PC-9 (cell line): ENCODE data around the gene GPD1. TPM values are rescaled to one million over a fixed set of nuclear protein-coding genes. Genes with fewer than 3 reads are reported as not detected.

ENCODE experiments used
- BruUV-seq: library from RNA; stranded (reverse); fragments of 400-500 nt; replicated peaks from 2 replicates; lab custom pipeline; 2021; lab: Mats Ljungman, UMichigan
- CTCF ChIA-PET: fragments of 300-600 bp; sonication (Branson Sonifier 250); formaldehyde crosslinking; loops from one replicate; lab custom pipeline; 2022; ENCODE audit warnings: antibody characterized with exemption; lab: Charles Lee
- POLR2A ChIA-PET: fragments of 300-600 bp; sonication (Branson Sonifier 250); formaldehyde crosslinking; loops from one replicate; lab custom pipeline; 2022; ENCODE audit warnings: antibody characterized with exemption; ENCODE audit not compliant: unreplicated experiment; lab: Charles Lee
- DNase-seq, 2 experiments: peaks; one replicate each; pipeline versions ENCODE4 v3.0.0 to v3.0.0-alpha.2; 2015 to 2022; ENCODE audit warnings: mixed read lengths in 1 of 2
- H2AFZ ChIP-seq: fragments of 200-600 bp; sonication (generic); 2 replicates; pipeline ENCODE4 v1.8.1; 2017; ENCODE audit warnings: antibody characterized with exemption
- H3F3A ChIP-seq: fragments of 200-600 bp; sonication (generic); 2 replicates; pipeline ENCODE4 v1.8.1; 2017; ENCODE audit warnings: antibody characterized with exemption, mild to moderate bottlenecking, low read depth; ENCODE audit not compliant: insufficient read depth
- H3K27ac ChIP-seq: fragments of 200-600 bp; sonication (generic); 2 replicates; pipeline ENCODE4 v1.6.1; 2016; ENCODE audit warnings: mixed run types
- H3K27me3 ChIP-seq: fragments of 200-600 bp; sonication (generic); 2 replicates; pipeline ENCODE4 v1.6.1; 2016; ENCODE audit warnings: low read depth, mixed run types; ENCODE audit not compliant: insufficient read depth
- H3K36me3 ChIP-seq: fragments of 200-600 bp; sonication (generic); 2 replicates; pipeline ENCODE4 v1.6.1; 2016; ENCODE audit warnings: low read depth, mixed run types
- H3K4me1 ChIP-seq: fragments of 200-600 bp; sonication (generic); replicated peaks from 2 replicates; pipeline ENCODE4 v1.6.1; 2016; ENCODE audit warnings: mixed run types; ENCODE audit not compliant: insufficient read depth
- H3K4me2 ChIP-seq: fragments of 200-600 bp; sonication (generic); 2 replicates; pipeline ENCODE4 v1.6.1; 2017; ENCODE audit warnings: mixed run types
- H3K4me3 ChIP-seq: fragments of 200-600 bp; sonication (generic); 2 replicates; pipeline ENCODE4 v1.6.1; 2016; ENCODE audit warnings: mixed run types
- H3K79me2 ChIP-seq: fragments of 200-600 bp; sonication (generic); 2 replicates; pipeline ENCODE4 v1.6.1; 2017; ENCODE audit warnings: low read depth, mixed run types
- H3K9me2 ChIP-seq: fragments of 200-600 bp; sonication (generic); 2 replicates; pipeline ENCODE4 v1.8.1; 2017; ENCODE audit warnings: mild to moderate bottlenecking; ENCODE audit not compliant: insufficient read depth
- H3K9me3 ChIP-seq: fragments of 200-600 bp; sonication (generic); 2 replicates; pipeline ENCODE4 v1.8.1; 2016; ENCODE audit warnings: low read depth; ENCODE audit not compliant: insufficient read depth
- H4K20me1 ChIP-seq: fragments of 200-600 bp; sonication (generic); 2 replicates; pipeline ENCODE4 v1.8.1; 2017; ENCODE audit not compliant: insufficient read depth
- CTCF ChIP-seq: fragments of 200-600 bp; sonication (generic); conservative IDR thresholded peaks from 2 replicates; pipeline ENCODE4 v1.6.1; 2017; ENCODE audit warnings: mixed run types, antibody characterized with exemption, mild to moderate bottlenecking, moderate library complexity
- EZH2 ChIP-seq: fragments of 200-600 bp; sonication (generic); IDR thresholded peaks from 2 replicates; pipeline ENCODE4 v1.8.0; 2017; ENCODE audit warnings: antibody characterized with exemption, low read depth
- intact Hi-C: fragments of 100-400 bp; cut with micrococcal nuclease; formaldehyde crosslinking; loops from one replicate; pipeline ENCODE4 v1.10.0; 2022; ENCODE audit not compliant: unreplicated experiment
- total RNA-seq: library from RNA; stranded (reverse); gene quantifications from 2 replicates; pipeline ENCODE4 v1.2.3, GENCODE V29; 2021

The GPD1 gene
- total RNA-seq, 1 experiment from 2014 or later: 0.24 TPM

- Histone ChIP-seq H3K79me2 (no peaks in the 10 kb centered on the region), H3K36me3 (peaks cover 14% of the 10 kb centered on the region; the same call in 1 of the 2 replicates), H2AFZ (no peak overlapping the region), H3K4me3 (no peak overlapping the region), H3K4me1 (no peaks in the 10 kb centered on the region), H3K27ac (no peak overlapping the region), H3K27me3 (no peaks in the 10 kb centered on the region), H3K9me3 (no peaks in the 10 kb centered on the region), H3F3A (peaks cover 9% of the 10 kb centered on the region; the same call in 1 of the 2 replicates), H4K20me1 (no peaks in the 10 kb centered on the region), H3K9me2 (no peaks in the 10 kb centered on the region), H3K4me2 (no peak overlapping the region)
- ChIA-PET CTCF (no interaction called here), POLR2A (no interaction called here)
- intact Hi-C loops: no loop called here
- no TSS peak for BruUV-seq
- TF ChIP-seq EZH2 (no peak), CTCF (no peak)
- DNase-seq: no peak
Measured at GRCh38 chr12:50099302-50100008, 4.4 kb upstream of the GPD1 start.

DNA sequence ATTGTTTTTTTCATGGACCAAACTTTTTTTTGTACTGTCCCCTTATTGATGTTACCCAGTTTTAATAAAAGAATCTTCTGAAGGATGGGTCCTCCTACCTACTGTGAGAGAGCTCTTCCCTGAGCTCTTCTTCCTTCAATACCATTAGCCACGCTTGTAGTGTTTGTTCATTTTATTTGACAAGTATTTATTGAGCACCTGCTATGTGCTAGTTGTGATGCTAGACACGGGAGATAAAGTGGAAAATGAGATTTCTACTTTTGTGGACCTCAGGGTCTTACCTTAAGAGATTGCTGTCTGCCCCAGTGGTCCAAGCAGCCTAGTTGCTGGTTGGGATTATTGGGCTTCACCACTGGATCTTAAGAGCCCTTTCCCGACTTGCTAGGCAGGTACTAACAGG, 3.2 kb upstream of the GPD1 start:
- intact Hi-C loops: no loop called here
- DNase-seq: no peak
- H3K27ac ChIP-seq: no peak overlapping the region
- H2AFZ ChIP-seq: no peak overlapping the region
- ChIA-PET POLR2A (interaction anchor here (0.5 kb wide), 1 partner anchor 138 kb away, joined by 22 read pairs; no protein-coding TSS in a partner anchor), CTCF (interaction anchor here (0.6 kb wide), 1 partner anchor 383 kb away, joined by 7 read pairs; no protein-coding TSS in a partner anchor)
- no TSS peak for BruUV-seq
- H3K4me3 ChIP-seq: no peak overlapping the region
- no peaks in the 10 kb centered on the region for H4K20me1 ChIP-seq
- H3K9me3 ChIP-seq: no peaks in the 10 kb centered on the region
- no peaks in the 10 kb centered on the region for H3K9me2 ChIP-seq
- no peaks in the 10 kb centered on the region for H3K4me1 ChIP-seq
- no peak overlapping the region for H3K4me2 ChIP-seq
- no peaks in the 10 kb centered on the region for H3K27me3 ChIP-seq
- peaks cover 12% of the 10 kb centered on the region; the same call in 1 of the 2 replicates for H3K36me3 ChIP-seq
- no peaks in the 10 kb centered on the region for H3K79me2 ChIP-seq
- TF ChIP-seq EZH2: no peak
- no peak for TF ChIP-seq CTCF
- H3F3A ChIP-seq: peaks cover 9% of the 10 kb centered on the region; the same call in 1 of the 2 replicates

DNA sequence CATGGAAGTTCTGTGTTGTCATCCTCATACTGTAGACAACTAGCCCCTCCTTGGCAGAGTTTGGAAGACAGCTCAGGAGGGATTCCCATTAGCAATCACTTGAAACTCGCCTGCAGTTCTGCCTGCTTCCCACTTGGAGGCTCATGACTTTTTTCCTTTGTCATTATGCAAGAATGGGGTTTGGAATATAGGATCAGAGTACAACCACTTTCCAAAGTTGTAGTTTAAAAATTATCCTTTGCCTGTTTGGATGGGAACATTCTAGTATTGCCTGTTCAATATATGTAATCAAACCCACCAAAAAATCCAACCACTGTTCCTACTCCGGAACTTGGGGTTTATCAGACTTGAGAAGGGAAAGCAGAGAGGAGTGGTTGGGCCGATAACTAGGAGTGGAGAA, 2.1 kb upstream of the GPD1 start:
- TF ChIP-seq CTCF (peak; percentile 64), EZH2 (no peak)
- BruUV-seq: no TSS peak
- Histone ChIP-seq H3K9me2 (no peaks in the 10 kb centered on the region), H4K20me1 (no peaks in the 10 kb centered on the region), H3K36me3 (0 out of 2 replicates have a peak, but pooled peaks cover 3% of the 10 kb centered on the region), H3K9me3 (no peaks in the 10 kb centered on the region), H3K4me1 (no peaks in the 10 kb centered on the region), H3F3A (peaks cover 9% of the 10 kb centered on the region; the same call in 1 of the 2 replicates), H3K27ac (no peak overlapping the region), H2AFZ (no peak overlapping the region), H3K4me3 (no peak overlapping the region), H3K4me2 (no peak overlapping the region), H3K27me3 (no peaks in the 10 kb centered on the region), H3K79me2 (no peaks in the 10 kb centered on the region)
- POLR2A ChIA-PET: interaction anchor here (0.5 kb wide), 1 partner anchor 17 kb away, joined by 3 read pairs; no protein-coding TSS in a partner anchor
- CTCF ChIA-PET: interaction anchor here (0.6 to 1.7 kb wide), 2 partner anchors 10 to 662 kb away, joined by 4 to 7 read pairs; partner anchors contain the start of genes ATF1 and COX14
- peak in 1 of 2 experiments; percentile 48 for DNase-seq
- intact Hi-C loops: no loop called here
